Measurements from ENCODE around the gene FBLN5. TPM values are rescaled to one million over a fixed set of nuclear protein-coding genes. Genes with fewer than 3 reads are reported as not detected.

The FBLN5 gene
- polyA plus RNA-seq, 3 donors, result 0.16 TPM; not detected in 2

- no peaks in the 10 kb centered on the region for H3K36me3 ChIP-seq (replicated peaks in 1 of 2; ENCODE audit: control insufficient read depth in 1 of 2, insufficient read depth in 2 of 2, low read length in 2 of 2)
- no peaks in the 10 kb centered on the region for H3K9me3 Mint-ChIP-seq
- no peak overlapping the region for H3K4me2 ChIP-seq (replicated peaks; ENCODE audit: extremely low read depth, low read length, poor library complexity, severe bottlenecking)
- H3K27me3 ChIP-seq (ENCODE audit: control insufficient read depth in 2 of 2, insufficient read depth in 2 of 2, low read length in 2 of 2), result no peaks in the 10 kb centered on the region
- H3K27ac ChIP-seq (ENCODE audit: low read depth in 1 of 2, low read length in 2 of 2), result no peak overlapping the region
- no peaks in the 10 kb centered on the region for H4K20me1 ChIP-seq (ENCODE audit: insufficient read depth, low read length)
- H3K4me1 Mint-ChIP-seq, result peaks cover 23% of the 10 kb centered on the region
- no peaks in the 10 kb centered on the region for H3K36me3 Mint-ChIP-seq
- no peak overlapping the region for H3K9ac ChIP-seq (ENCODE audit: insufficient read depth, low read length, poor library complexity, severe bottlenecking)
- no peak for TF ChIP-seq CTCF (IDR thresholded peaks at IDR 0.05)
- intact Hi-C loops (cut with micrococcal nuclease), result no loop called here
- WGBS (ENCODE audit: insufficient coverage), result 54% methylated on average over 12 of the region's 13 CpGs
- peaks cover 0 to 3% (median 0%) of the 10 kb centered on the region in 3 donors for H3K27me3 Mint-ChIP-seq (ENCODE audit: low read depth in 3 of 3)
- no peaks in the 10 kb centered on the region for H3K79me2 ChIP-seq (ENCODE audit: insufficient read depth, low read length)
- H3K4me1 ChIP-seq (ENCODE audit: control insufficient read depth in 1 of 2, insufficient read depth in 2 of 2, low read length in 2 of 2), result peaks cover 12 to 16% of the 10 kb centered on the region in 2 donors
- H3K4me3 Mint-ChIP-seq, result no peak overlapping the region
- no peak overlapping the region for H2AFZ ChIP-seq (ENCODE audit: insufficient read depth, low read depth, low read length, poor library complexity, severe bottlenecking)
- no peak overlapping the region for H3K27ac Mint-ChIP-seq
- no peak for DNase-seq
- no peaks in the 10 kb centered on the region for H3K9me3 ChIP-seq (replicated peaks in 1 of 2; ENCODE audit: control insufficient read depth in 1 of 2, insufficient read depth in 1 of 2, low read length in 2 of 2)
- no peak overlapping the region for H3K4me3 ChIP-seq (replicated peaks in 1 of 3; ENCODE audit: low read depth in 2 of 3, low read length in 3 of 3)
Observed at GRCh38 chr14:91877376-91877915, 70.0 kb downstream of the FBLN5 start.

GRCh38 chr14:91876492-91876891, 71.0 kb downstream of the FBLN5 start:
- no peak overlapping the region for H2AFZ ChIP-seq (ENCODE audit: insufficient read depth, low read depth, low read length, poor library complexity, severe bottlenecking)
- H3K4me2 ChIP-seq (replicated peaks; ENCODE audit: extremely low read depth, low read length, poor library complexity, severe bottlenecking), result no peak overlapping the region
- no peaks in the 10 kb centered on the region for H4K20me1 ChIP-seq (ENCODE audit: insufficient read depth, low read length)
- no peaks in the 10 kb centered on the region for H3K27me3 ChIP-seq (ENCODE audit: control insufficient read depth in 2 of 2, insufficient read depth in 2 of 2, low read length in 2 of 2)
- H3K9me3 ChIP-seq (replicated peaks in 1 of 2; ENCODE audit: control insufficient read depth in 1 of 2, insufficient read depth in 1 of 2, low read length in 2 of 2), result no peaks in the 10 kb centered on the region
- Mint-ChIP-seq H3K4me3 (no peak overlapping the region), H3K27me3 (ENCODE audit: low read depth in 3 of 3) (peaks cover 0 to 3% (median 0%) of the 10 kb centered on the region in 3 donors), H3K9me3 (no peaks in the 10 kb centered on the region), H3K27ac (no peak overlapping the region), H3K36me3 (no peaks in the 10 kb centered on the region), H3K4me1 (peaks cover 32% of the 10 kb centered on the region)
- intact Hi-C loops (cut with micrococcal nuclease), result no loop called here
- no peaks in the 10 kb centered on the region for H3K79me2 ChIP-seq (ENCODE audit: insufficient read depth, low read length)
- no peak for TF ChIP-seq CTCF (IDR thresholded peaks at IDR 0.05)
- peaks cover 21 to 26% of the 10 kb centered on the region in 2 donors for H3K4me1 ChIP-seq (ENCODE audit: control insufficient read depth in 1 of 2, insufficient read depth in 2 of 2, low read length in 2 of 2)
- no peak overlapping the region for H3K9ac ChIP-seq (ENCODE audit: insufficient read depth, low read length, poor library complexity, severe bottlenecking)
- H3K27ac ChIP-seq (ENCODE audit: low read depth in 1 of 2, low read length in 2 of 2), result no peak overlapping the region
- H3K36me3 ChIP-seq (replicated peaks in 1 of 2; ENCODE audit: control insufficient read depth in 1 of 2, insufficient read depth in 2 of 2, low read length in 2 of 2), result no peaks in the 10 kb centered on the region
- no peak overlapping the region for H3K4me3 ChIP-seq (replicated peaks in 1 of 3; ENCODE audit: low read depth in 2 of 3, low read length in 3 of 3)
- WGBS (ENCODE audit: insufficient coverage), result 93% methylated on average over 5 of the region's 6 CpGs
- DNase-seq, result no peak

All from CD14-positive monocyte (primary cell).